H1 (cell line): ENCODE results near the gene CYTH1. TPM values are rescaled to one million over a fixed set of nuclear protein-coding genes. Genes with fewer than 3 reads are reported as not detected.

Source experiments
- CTCF ChIA-PET: fragments of 300-600 bp; sonication (Branson Sonifier 250); formaldehyde crosslinking; loops from one replicate; lab custom pipeline; 2021; ENCODE audit not compliant: partially characterized antibody; lab: Charles Lee
- POLR2A ChIA-PET: fragments of 300-600 bp; sonication (Branson Sonifier 250); formaldehyde crosslinking; loops from one replicate; lab custom pipeline; 2021; ENCODE audit warnings: inconsistent platforms; ENCODE audit not compliant: partially characterized antibody; lab: Charles Lee
- DNase-seq, 2 experiments: peaks; one replicate each; pipeline versions ENCODE4 v3.0.0 to v3.0.0-alpha.2; 2010 to 2022; ENCODE audit warnings: low spot score in 2 of 2, low read depth in 1 of 2, mixed read lengths in 1 of 2
- FAIRE-seq: peaks from 2 replicates; lab custom pipeline; 2011; peaks lifted over from hg19 to GRCh38; lab: Jason Lieb, UNC
- H2AFZ ChIP-seq: 2 replicates; pipeline ENCODE4 v1.8.1; 2012; ENCODE audit warnings: low read length, inconsistent platforms
- H2AK5ac ChIP-seq: 2 replicates; pipeline ENCODE4 v1.6.1; 2013; ENCODE audit warnings: low read depth, low read length
- H2BK120ac ChIP-seq: replicated peaks from 2 replicates; pipeline ENCODE3; 2013; ENCODE audit warnings: low read depth, low read length, inconsistent platforms
- H2BK12ac ChIP-seq: 2 replicates; pipeline ENCODE4 v1.6.1; 2013; ENCODE audit warnings: low read depth, low read length
- H2BK15ac ChIP-seq: 2 replicates; pipeline ENCODE4 v1.6.1; 2013; ENCODE audit warnings: low read length
- H2BK20ac ChIP-seq: 2 replicates; pipeline ENCODE4 v1.6.1; 2013; ENCODE audit warnings: low read length
- H2BK5ac ChIP-seq: 2 replicates; pipeline ENCODE4 v1.6.1; 2013; ENCODE audit warnings: low read depth, low read length
- H3K14ac ChIP-seq: 2 replicates; pipeline ENCODE4 v1.6.1; 2013; ENCODE audit warnings: inconsistent platforms; ENCODE audit not compliant: insufficient read length
- H3K18ac ChIP-seq: 2 replicates; pipeline ENCODE4 v1.6.1; 2013; ENCODE audit warnings: low read length; ENCODE audit errors: extremely low read depth
- H3K23ac ChIP-seq: 2 replicates; pipeline ENCODE4 v1.6.1; 2013; ENCODE audit warnings: inconsistent platforms; ENCODE audit not compliant: insufficient read length
- H3K23me2 ChIP-seq: 2 replicates; pipeline ENCODE4 v1.6.1; 2013; ENCODE audit warnings: low read depth, low read length
- H3K27ac ChIP-seq: 2 replicates; pipeline ENCODE4 v1.6.1; 2011; ENCODE audit warnings: low read depth, low read length, inconsistent platforms
- H3K27me3 ChIP-seq, 4 experiments: replicated peaks in 1 of 4; 1 replicate in 1 of 4; 2 replicates in 3 of 4; pipeline versions ENCODE4 v1.6.1 to v1.8.1; 2011 to 2013; ENCODE audit warnings: low read length in 3 of 4, mild to moderate bottlenecking in 3 of 4, inconsistent platforms in 2 of 4, mixed read lengths in 2 of 4, moderate library complexity in 1 of 4; ENCODE audit not compliant: control insufficient read depth in 3 of 4, insufficient read depth in 3 of 4; ENCODE audit errors: extremely low read depth in 1 of 4
- H3K36me3 ChIP-seq, 4 experiments: 2 replicates each; pipeline versions ENCODE4 v1.6.1 to v1.8.1; 2011 to 2013; ENCODE audit warnings: mild to moderate bottlenecking in 4 of 4, low read length in 3 of 4, moderate library complexity in 2 of 4, control low read depth in 1 of 4, inconsistent platforms in 1 of 4; ENCODE audit not compliant: insufficient read depth in 4 of 4, control insufficient read depth in 2 of 4
- H3K4ac ChIP-seq: replicated peaks from 2 replicates; pipeline ENCODE3; 2013; ENCODE audit warnings: low read length, low read depth, mixed read lengths, inconsistent platforms; ENCODE audit not compliant: insufficient read length
- H3K4me1 ChIP-seq, 4 experiments: replicated peaks in 1 of 4; 1 replicate in 1 of 4; 2 replicates in 3 of 4; pipeline versions ENCODE4 v1.6.1 to v1.8.1; 2011 to 2013; ENCODE audit warnings: low read length in 3 of 4, inconsistent platforms in 2 of 4, mixed read lengths in 1 of 4; ENCODE audit not compliant: insufficient read depth in 4 of 4, control insufficient read depth in 3 of 4
- H3K4me2 ChIP-seq, 2 experiments: 2 replicates each; pipeline versions ENCODE4 v1.6.1 to v1.8.1; 2011 to 2013; ENCODE audit warnings: low read depth in 2 of 2, low read length in 2 of 2, control low read depth in 1 of 2, inconsistent platforms in 1 of 2, mild to moderate bottlenecking in 1 of 2; ENCODE audit not compliant: insufficient read depth in 1 of 2
- H3K4me3 ChIP-seq, 4 experiments: fragments of 200-600, 300-600 bp in 1 of 4; sonication (generic), shearing (Covaris generic), sonication (Bioruptor Twin) in 1 of 4; 2 replicates each; pipeline versions ENCODE4 v1.5.1 to v1.8.1; 2011 to 2016; ENCODE audit warnings: low read length in 4 of 4, low read depth in 3 of 4, control low read depth in 2 of 4, inconsistent platforms in 2 of 4, mild to moderate bottlenecking in 2 of 4, mixed read lengths in 1 of 4, moderate library complexity in 1 of 4; ENCODE audit not compliant: insufficient read depth in 2 of 4; ENCODE audit errors: extremely low read depth in 1 of 4
- H3K56ac ChIP-seq: replicated peaks from 2 replicates; pipeline ENCODE3; 2013; ENCODE audit warnings: low read depth, mild to moderate bottlenecking, mixed read lengths, low read length, inconsistent platforms; ENCODE audit not compliant: insufficient read length
- H3K79me1 ChIP-seq: 2 replicates; pipeline ENCODE4 v1.6.1; 2013; ENCODE audit warnings: low read depth, low read length, control low read depth
- H3K79me2 ChIP-seq, 2 experiments: 2 replicates each; pipeline versions ENCODE4 v1.6.1 to v1.8.1; 2012 to 2013; ENCODE audit warnings: low read length in 2 of 2, mild to moderate bottlenecking in 2 of 2, inconsistent platforms in 1 of 2; ENCODE audit not compliant: insufficient read depth in 2 of 2, control insufficient read depth in 1 of 2
- H3K9ac ChIP-seq, 4 experiments: replicated peaks in 1 of 4; 1 replicate in 1 of 4; 2 replicates in 3 of 4; pipeline versions ENCODE4 v1.6.1 to v1.8.1; 2011 to 2013; ENCODE audit warnings: low read depth in 3 of 4, low read length in 3 of 4, control low read depth in 2 of 4, mild to moderate bottlenecking in 2 of 4, moderate library complexity in 2 of 4, inconsistent platforms in 1 of 4; ENCODE audit errors: extremely low read depth in 1 of 4
- H3K9me3 ChIP-seq, 2 experiments: 2 replicates each; pipeline versions ENCODE4 v1.6.1 to v1.8.1; 2012 to 2013; ENCODE audit warnings: mild to moderate bottlenecking in 2 of 2, moderate library complexity in 2 of 2, control low read depth in 1 of 2, inconsistent platforms in 1 of 2, low read depth in 1 of 2, low read length in 1 of 2, mixed read lengths in 1 of 2; ENCODE audit not compliant: insufficient read depth in 2 of 2
- H4K20me1 ChIP-seq, 2 experiments: replicated peaks in 1 of 2; 2 replicates each; pipeline versions ENCODE3 to v1.8.1; 2011 to 2013; ENCODE audit warnings: inconsistent platforms in 2 of 2, low read length in 2 of 2, mild to moderate bottlenecking in 1 of 2; ENCODE audit not compliant: insufficient read depth in 2 of 2, control insufficient read depth in 1 of 2
- H4K5ac ChIP-seq: 2 replicates; pipeline ENCODE4 v1.6.1; 2013; ENCODE audit warnings: low read length, low read depth, mixed read lengths, inconsistent platforms; ENCODE audit not compliant: insufficient read length
- H4K8ac ChIP-seq: 2 replicates; pipeline ENCODE4 v1.8.0; 2013; ENCODE audit warnings: mild to moderate bottlenecking, moderate library complexity, low read length, inconsistent platforms; ENCODE audit not compliant: insufficient read depth; ENCODE audit errors: extremely low read depth
- H4K91ac ChIP-seq: replicated peaks from 2 replicates; pipeline ENCODE3; 2013; ENCODE audit warnings: low read length, mixed read lengths, inconsistent platforms; ENCODE audit not compliant: insufficient read length
- CHD1 ChIP-seq: IDR thresholded peaks from 2 replicates; pipeline ENCODE4 v1.6.1; 2012; ENCODE audit warnings: low read depth, low read length, improper control_type of control experiment
- EP300 ChIP-seq, 2 experiments: IDR thresholded peaks; 1 replicate in 1 of 2; 2 replicates in 1 of 2; pipeline ENCODE4 v1.6.1; 2011 to 2012; ENCODE audit warnings: low read depth in 2 of 2, low read length in 2 of 2, mild to moderate bottlenecking in 2 of 2, borderline replicate concordance in 1 of 2, inconsistent platforms in 1 of 2, moderate library complexity in 1 of 2
- MAFK ChIP-seq: IDR thresholded peaks from 2 replicates; pipeline ENCODE4 v1.6.1; 2012; ENCODE audit warnings: low read depth, mild to moderate bottlenecking, improper control_type of control experiment, low read length
- TAF1 ChIP-seq: IDR thresholded peaks from 2 replicates; pipeline ENCODE4 v1.6.1; 2011; ENCODE audit warnings: mild to moderate bottlenecking, low read depth, low read length
- WGBS, 2 experiments: shearing (Covaris generic) in 1 of 2; methylation state at CpG; one replicate each; pipeline versions ENCODE4 v1.1.6 to v1.1.7; 2013 to 2015; ENCODE audit warnings: low lambda C conversion rate in 2 of 2, mixed read lengths in 2 of 2, inconsistent platforms in 1 of 2, low coverage in 1 of 2, missing lambda C conversion rate in 1 of 2; ENCODE audit not compliant: insufficient replicate concordance in 2 of 2, insufficient coverage in 1 of 2, insufficient read length in 1 of 2; ENCODE audit errors: extremely low coverage in 1 of 2, missing lambda C conversion rate in 1 of 2; 5-methylcytosine and 5-hydroxymethylcytosine counted together
- polyA plus RNA-seq, 7 experiments: library from polyadenylated mRNA; depleted of rRNA in 3 of 7; stranded (reverse) in 5 of 7; unstranded in 2 of 7; fragments of >200 nt in 5 of 7; fragments of 200-250 nt in 2 of 7; gene quantifications; 1 replicate in 5 of 7; 2 replicates in 1 of 7; 4 replicates in 1 of 7; pipeline versions ENCODE4 v1.2.1 to v1.2.3, GENCODE V29; 2011 to 2013; ENCODE audit warnings: missing spikeins in 2 of 7, mixed read lengths in 2 of 7
- total RNA-seq: library from RNA; stranded (reverse); fragmentation: NEBNext Ultra II Directional; extraction: Animal tissue kit (Norgen Biotek cat#: 25700); gene quantifications from 2 replicates; pipeline ENCODE4 v1.2.1, GENCODE V29; 2021

CYTH1 gene
- total and polyA plus RNA-seq, 2 of the 8 experiments (the other 6 are each of a cell fraction or from before 2014, with no cell fraction given) = 12.8 to 14.8 TPM

GRCh38 chr17:78726513-78726912 is 55.6 kb downstream of the CYTH1 start:
- TF ChIP-seq MAFK (no peak), CHD1 (no peak), EP300 (IDR thresholded peaks at IDR 0.05; ENCODE audit: borderline replicate concordance in 1 of 2, low read depth in 2 of 2, low read length in 2 of 2) (no peak), TAF1 (no peak)
- H3K27me3 ChIP-seq = peaks cover 0 to 3% (median 0%) of the 10 kb centered on the region in 4 experiments; a peak in 1 of 7 replicates
- H3K36me3 ChIP-seq = no peaks in the 10 kb centered on the region
- H3K23me2 ChIP-seq = peaks cover 7% of the 10 kb centered on the region
- H3K56ac ChIP-seq = no peak overlapping the region
- no peak for DNase-seq
- no peak overlapping the region for H3K4me2 ChIP-seq
- no peak overlapping the region for H3K4me3 ChIP-seq
- no peak overlapping the region for H2AK5ac ChIP-seq
- no peak overlapping the region for H2BK120ac ChIP-seq
- FAIRE-seq = no peak
- peaks cover 17 to 37% (median 23%) of the 10 kb centered on the region in 4 experiments for H3K4me1 ChIP-seq
- no peak overlapping the region for H3K18ac ChIP-seq
- H3K27ac ChIP-seq = no peak overlapping the region
- no peaks in the 10 kb centered on the region for H3K79me1 ChIP-seq
- H3K4ac ChIP-seq = no peak overlapping the region
- no peak overlapping the region for H2BK5ac ChIP-seq
- peak overlapping the region; percentile 29; the same call in 1 of the 2 replicates for H4K8ac ChIP-seq
- H3K9me3 ChIP-seq = no peaks in the 10 kb centered on the region
- H3K9ac ChIP-seq = no peak overlapping the region
- H2BK20ac ChIP-seq = no peak overlapping the region
- H3K14ac ChIP-seq = no peak overlapping the region
- H4K20me1 ChIP-seq = peaks cover 0 to 19% of the 10 kb centered on the region in 2 experiments
- no peak overlapping the region for H2BK15ac ChIP-seq
- H4K91ac ChIP-seq = no peak overlapping the region
- WGBS, 2 experiments = 90% methylated on average over 13 of the region's 13 CpGs; no CpG with 5 or more reads in 1 of the 2 experiments
- ChIA-PET CTCF (interaction anchor here (0.5 to 2.8 kb wide), 9 partner anchors 10 to 162 kb away, joined by 3 to 12 read pairs (median 3); no protein-coding TSS in a partner anchor), POLR2A (interaction anchor here (0.6 to 0.7 kb wide), 2 partner anchors 54 to 176 kb away, joined by 3 read pairs; no protein-coding TSS in a partner anchor)
- H3K79me2 ChIP-seq = no peaks in the 10 kb centered on the region
- H2BK12ac ChIP-seq = no peak overlapping the region
- no peak overlapping the region for H4K5ac ChIP-seq
- no peak overlapping the region for H3K23ac ChIP-seq
- no peak overlapping the region for H2AFZ ChIP-seq
